GM21360 (cell line): ENCODE results near the gene B4GALT2.

Source experiments
- ATAC-seq: cut with Tn5 transposase; IDR thresholded peaks from one replicate; pipeline ENCODE4 v1.9.1; 2021; ENCODE audit warnings: mild to moderate bottlenecking, moderate library complexity; ENCODE audit not compliant: unreplicated experiment

The B4GALT2 gene

GRCh38 chr1:43978551-43979260 is at the start of gene B4GALT2:
TSS of gene B4GALT2 (plus strand) at chr1:43979210. CDS start at chr1:43981161, 1,951 bp downstream.
- ATAC-seq = no peak

DNA sequence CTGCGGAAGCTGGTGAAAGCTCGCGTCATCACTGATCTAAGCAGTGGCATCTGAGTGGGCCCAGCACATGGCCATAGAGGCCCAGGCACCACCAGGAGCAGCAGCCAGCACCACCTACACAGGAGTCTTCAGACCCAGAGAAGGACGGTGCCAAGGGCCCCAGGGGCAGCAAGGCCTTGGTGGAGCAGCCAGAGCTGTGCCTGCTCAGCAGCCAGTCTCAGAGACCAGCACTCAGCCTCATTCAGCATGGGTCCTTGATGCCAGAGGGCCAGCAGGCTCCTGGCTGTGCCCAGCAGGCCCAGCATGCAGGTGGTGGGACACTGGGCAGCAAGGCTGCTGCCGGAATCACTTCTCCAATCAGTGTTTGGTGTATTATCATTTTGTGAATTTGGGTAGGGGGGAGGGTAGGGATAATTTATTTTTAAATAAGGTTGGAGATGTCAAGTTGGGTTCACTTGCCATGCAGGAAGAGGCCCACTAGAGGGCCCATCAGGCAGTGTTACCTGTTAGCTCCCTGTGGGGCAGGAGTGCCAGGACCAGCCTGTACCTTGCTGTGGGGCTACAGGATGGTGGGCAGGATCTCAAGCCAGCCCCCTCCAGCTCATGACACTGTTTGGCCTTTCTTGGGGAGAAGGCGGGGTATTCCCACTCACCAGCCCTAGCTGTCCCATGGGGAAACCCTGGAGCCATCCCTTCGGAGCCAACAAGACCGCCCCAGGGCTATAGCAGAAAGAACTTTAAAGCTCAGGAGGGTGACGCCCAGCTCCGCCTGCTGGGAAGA is 48.7 kb upstream of the B4GALT2 start:
- ATAC-seq = no peak

- no peak for ATAC-seq
Observed at GRCh38 chr1:43930949-43931275, 48.1 kb upstream of the B4GALT2 start.

DNA sequence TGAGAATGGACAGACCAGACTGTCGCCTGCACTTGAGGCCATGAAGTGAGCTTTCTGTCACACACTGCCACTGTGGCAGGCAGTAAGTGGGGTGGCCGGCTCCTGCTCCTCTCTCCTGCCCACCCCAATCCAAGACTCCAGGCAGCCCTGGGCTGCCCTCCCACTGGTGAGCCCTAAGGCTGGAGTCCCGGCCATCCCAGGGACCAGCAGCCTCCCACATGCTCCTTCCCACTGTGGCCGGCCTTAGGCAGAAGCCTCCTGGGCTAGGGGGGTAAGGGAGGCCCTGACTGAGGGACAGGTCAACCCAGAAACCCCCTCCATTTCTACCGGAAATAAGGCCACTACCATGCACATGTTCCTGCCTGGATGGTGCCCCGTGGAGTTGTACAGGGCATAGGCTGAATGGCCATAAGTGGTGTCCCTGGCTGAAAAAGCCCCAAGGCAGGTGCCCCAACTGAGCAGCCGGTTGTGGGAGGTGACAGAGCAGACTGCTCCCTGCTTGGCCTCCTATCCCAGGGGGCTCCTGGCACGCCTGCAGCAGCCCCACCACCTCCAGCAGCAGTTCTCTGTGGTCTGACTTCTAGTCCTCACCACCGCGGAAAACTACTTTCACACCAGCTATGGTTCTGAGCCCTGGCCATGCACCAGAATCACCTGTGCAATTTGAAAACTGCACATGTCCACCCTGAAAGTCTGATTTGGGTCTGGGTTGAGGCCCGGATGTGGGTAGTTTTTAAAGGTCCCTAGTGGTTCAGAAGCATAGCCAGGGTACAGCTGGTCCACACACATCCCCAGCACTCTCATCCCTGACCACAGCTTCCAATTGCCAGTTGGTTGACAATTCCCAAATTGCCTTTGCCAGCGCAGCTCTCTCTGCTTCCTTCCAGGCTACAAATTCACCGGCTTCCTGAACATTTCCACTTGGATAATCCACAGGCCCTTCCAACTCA is 47.0 kb upstream of the B4GALT2 start:
- ATAC-seq = no peak

DNA sequence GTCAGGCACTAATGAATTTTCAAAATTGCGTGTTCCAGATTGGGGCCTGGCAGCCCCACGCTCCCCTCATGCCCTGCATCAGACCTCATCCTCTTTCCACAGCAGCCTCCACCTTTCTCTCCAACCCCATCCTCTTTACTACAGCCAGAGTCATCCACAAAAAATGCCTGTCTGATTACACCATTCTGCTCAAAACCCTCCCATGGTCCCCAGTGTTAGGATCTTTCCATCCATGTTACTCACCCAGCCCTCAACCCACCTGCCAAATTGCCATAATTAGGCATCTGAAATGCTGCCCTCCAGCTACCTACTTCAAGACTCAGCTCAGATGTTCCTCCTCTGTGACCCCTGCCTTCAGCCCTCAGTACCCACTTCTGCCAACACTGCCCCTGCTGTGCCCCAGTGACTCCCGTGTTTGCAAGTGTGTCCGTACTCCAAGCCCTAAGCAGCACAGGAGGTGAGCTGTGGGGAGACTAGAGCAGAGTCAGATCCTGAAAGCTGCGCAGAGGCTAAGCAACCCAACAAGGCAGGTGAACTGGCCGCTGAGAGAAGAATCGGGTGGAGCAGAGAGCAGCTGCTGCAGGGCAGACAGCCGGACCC is 46.1 kb upstream of the B4GALT2 start:
- ATAC-seq = no peak

DNA sequence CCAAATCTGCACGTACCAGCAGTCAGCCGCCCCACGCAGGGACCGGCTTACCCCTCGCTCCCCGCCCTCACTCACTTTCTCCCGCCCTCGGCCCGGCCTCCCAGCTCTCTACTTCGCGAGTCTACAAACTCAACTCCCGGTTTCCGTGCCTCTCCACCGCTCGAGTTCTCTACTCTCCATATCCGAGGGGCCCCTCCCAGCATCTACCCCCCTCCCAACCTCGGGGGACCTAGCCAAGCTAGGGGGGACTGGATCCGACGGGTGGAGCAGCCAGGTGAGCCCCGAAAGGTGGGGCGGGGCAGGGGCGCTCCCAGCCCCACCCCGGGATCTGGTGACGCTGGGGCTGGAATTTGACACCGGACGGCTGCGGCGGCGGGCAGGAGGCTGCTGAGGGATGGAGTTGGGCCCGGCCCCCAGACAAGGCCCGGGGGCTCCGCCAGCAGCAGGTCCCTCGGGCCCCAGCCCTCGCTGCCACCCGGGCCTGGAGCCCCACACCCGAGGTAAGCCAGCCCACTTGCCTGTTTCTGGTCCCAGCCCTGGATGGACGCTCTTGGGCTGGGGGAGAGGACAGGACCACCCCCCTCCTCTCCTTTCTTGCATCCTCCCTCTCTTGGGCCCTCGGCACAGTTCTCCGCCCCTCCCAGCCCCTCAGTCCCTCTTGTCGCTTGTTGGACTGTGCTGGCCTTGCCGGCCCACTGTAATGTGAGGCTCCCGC is 45.5 kb upstream of the B4GALT2 start, which contains the start of gene ARTN:
TSS of gene ARTN (plus strand) at position 416 of the 715 bp plus-strand sequence. CDS start 1,856 bp downstream, outside the sequence.
- ATAC-seq = no peak

- ATAC-seq = no peak
Observed at GRCh38 chr1:43934101-43934985, 44.7 kb upstream of the B4GALT2 start.

GRCh38 chr1:43934986-43935324 is 44.1 kb upstream of the B4GALT2 start:
- ATAC-seq = no peak

- no peak for ATAC-seq
Observed at GRCh38 chr1:43935711-43936427, 43.1 kb upstream of the B4GALT2 start.

- no peak for ATAC-seq
Observed at GRCh38 chr1:43936431-43937151, 42.4 kb upstream of the B4GALT2 start.

- no peak for ATAC-seq
Observed at GRCh38 chr1:43937179-43937865, 41.7 kb upstream of the B4GALT2 start.

DNA sequence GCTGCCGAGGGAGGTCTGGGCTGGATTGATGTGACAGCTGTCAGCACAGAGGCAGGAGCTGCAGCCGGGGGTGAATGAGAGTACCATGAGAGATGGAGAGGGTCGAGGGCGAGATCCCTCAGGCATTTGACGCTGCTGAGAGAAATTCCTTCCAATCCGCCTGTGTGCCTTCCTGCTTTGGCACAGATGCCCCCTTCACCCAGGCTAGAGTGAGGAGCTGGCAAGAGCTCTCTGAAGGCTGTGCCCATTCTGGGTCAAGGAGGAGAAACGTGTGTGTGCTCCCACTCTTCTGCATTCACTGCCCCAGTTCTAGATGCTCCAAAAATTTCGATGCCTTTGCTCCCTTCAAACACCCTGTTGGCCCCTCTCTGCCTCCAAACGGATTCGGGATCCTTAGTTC is 40.6 kb upstream of the B4GALT2 start:
- no peak for ATAC-seq

DNA sequence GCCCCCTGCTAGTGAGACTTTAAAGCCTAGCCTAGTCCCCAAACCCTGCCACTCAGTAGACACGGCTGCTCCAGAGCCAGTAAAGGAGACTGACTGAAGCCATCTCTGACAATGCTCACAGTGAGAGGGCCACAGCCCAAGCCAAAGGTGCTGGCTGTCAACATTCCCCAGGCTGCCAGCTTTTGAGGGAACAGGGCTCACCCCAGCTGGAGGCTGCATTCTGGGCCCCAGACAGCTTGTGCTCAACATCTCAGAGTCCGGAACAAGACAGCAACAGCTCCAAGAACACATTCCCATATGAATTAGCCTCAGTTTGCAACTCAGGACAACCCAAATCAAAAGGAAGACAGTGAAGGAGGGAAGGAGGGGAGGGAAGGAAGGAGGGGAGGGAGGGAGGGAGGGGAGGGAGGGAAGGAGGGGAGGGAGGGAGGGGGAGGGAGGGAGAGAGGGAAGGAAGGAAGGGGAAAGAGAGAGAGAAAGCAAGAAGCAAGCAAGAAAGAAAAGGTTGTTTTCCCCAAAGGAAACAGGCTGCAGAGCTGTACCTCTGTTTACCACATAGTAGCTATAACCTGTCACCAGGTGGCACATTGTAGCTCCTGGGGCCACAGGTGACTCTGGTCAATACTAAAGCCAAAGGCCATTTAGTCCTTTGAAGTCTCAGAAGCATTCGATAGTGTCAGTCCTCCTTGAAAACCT is 40.0 kb upstream of the B4GALT2 start:
- ATAC-seq = no peak

GRCh38 chr1:43942411-43942810 is 36.6 kb upstream of the B4GALT2 start:
- ATAC-seq = no peak

DNA sequence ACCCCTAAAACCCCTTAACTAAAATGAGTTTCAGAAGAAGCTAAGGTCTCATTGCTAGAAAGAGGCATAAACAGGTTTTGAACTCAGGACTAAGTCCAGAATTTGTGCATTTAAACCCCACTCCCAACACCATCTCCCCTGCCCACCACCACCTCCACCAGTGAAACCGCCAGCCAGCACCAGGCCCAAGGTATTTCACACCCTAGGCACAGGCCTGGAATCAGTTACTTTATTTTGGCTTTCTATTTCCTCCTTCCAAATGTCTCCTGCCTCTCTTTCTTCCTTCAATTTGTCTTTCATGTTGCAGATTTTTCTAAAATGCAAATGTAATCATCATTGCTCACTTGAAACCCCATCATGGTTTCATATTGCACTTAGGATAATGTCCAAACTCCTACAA is 34.1 kb upstream of the B4GALT2 start:
- no peak for ATAC-seq

DNA sequence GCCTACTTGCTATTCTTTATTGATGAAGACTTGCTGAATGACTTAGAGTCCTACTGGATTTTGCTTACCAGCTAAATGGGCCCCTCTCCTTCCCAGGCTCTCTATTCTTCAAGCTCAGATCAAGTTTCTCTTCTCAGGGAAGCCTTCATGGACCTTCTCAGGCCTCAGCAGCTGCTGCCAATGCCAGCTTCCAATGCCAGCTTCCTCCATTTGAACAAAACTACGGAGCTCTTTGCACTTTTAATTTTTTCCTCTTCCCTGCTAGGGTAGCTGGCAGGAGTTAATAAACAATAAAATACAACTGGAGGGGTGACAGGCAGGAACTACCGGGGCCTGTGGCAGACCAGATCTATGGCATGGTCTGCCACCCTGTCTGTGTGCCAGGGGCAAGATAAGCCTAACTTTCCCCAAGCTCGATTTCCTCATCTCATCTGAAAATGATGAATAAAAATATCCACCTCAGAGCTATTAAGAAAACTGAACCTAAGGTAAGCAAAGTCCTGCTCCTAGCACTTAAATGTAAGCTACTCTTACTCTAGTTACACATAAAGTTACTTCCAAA is 33.3 kb upstream of the B4GALT2 start:
- ATAC-seq = no peak
